PFSK-1 (cell line): ENCODE results near the gene RCAN3.

Experiments used
- POLR2AphosphoS5 ChIP-seq: IDR thresholded peaks from 2 replicates; pipeline ENCODE4 v1.6.1; 2012; ENCODE audit warnings: low read depth, mild to moderate bottlenecking, control low read depth, low read length, moderate library complexity
- REST ChIP-seq, 2 experiments: IDR thresholded peaks; 2 replicates each; pipeline versions ENCODE4 v1.6.1 to v1.8.0; 2011 to 2012; ENCODE audit warnings: low read depth in 2 of 2, low read length in 2 of 2, control low read depth in 1 of 2, inconsistent platforms in 1 of 2, mild to moderate bottlenecking in 1 of 2, moderate library complexity in 1 of 2; ENCODE audit not compliant: insufficient read depth in 1 of 2
- SIN3A ChIP-seq: IDR thresholded peaks from 2 replicates; pipeline ENCODE4 v1.6.1; 2012; ENCODE audit warnings: mild to moderate bottlenecking, low read length, moderate library complexity, borderline replicate concordance; ENCODE audit not compliant: insufficient read depth
- TAF1 ChIP-seq: IDR thresholded peaks from 2 replicates; pipeline ENCODE4 v1.6.1; 2012; ENCODE audit warnings: low read length, control low read depth, borderline replicate concordance; ENCODE audit not compliant: insufficient read depth

DNA sequence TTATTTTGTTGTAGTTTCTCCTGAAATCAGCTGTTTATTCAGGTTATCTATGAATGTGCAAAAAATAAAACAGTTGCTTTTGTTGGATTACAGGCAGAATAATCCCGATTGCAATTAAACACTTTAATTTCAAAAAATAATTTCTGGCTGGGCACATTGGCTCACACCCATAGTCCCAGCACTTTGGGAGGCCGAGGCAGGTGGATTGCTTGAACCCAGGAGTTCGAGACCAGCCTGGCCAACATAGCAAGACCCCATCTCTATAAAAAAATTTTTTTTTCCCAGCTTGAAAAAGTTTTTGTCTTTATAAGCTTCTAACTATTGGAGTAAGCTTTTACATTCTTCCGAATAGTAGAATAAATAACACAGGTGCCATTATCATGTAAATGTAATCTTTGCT lies 15.3 kb downstream of the RCAN3 start:
- no peak for TF ChIP-seq REST (IDR thresholded peaks at IDR 0.05; ENCODE audit: insufficient read depth in 1 of 2, low read depth in 2 of 2, low read length in 2 of 2)
- no peak for TF ChIP-seq POLR2AphosphoS5
- TF ChIP-seq TAF1: no peak
- TF ChIP-seq SIN3A: no peak
